Dedifferentiated amniotic fluid mesenchymal stem cell (primary cell): Measurements from ENCODE around the gene PGM2L1.
"Not testable (repeated sequence)": the region's sequence is repeated elsewhere in the genome, so short reads cannot be mapped to it uniquely, and the experiment has no call there.

Experiments used
- DNase-seq: peaks from one replicate; pipeline ENCODE4 v3.0.0-alpha.2; 2016; ENCODE audit errors: extremely low spot score

The PGM2L1 gene

DNA sequence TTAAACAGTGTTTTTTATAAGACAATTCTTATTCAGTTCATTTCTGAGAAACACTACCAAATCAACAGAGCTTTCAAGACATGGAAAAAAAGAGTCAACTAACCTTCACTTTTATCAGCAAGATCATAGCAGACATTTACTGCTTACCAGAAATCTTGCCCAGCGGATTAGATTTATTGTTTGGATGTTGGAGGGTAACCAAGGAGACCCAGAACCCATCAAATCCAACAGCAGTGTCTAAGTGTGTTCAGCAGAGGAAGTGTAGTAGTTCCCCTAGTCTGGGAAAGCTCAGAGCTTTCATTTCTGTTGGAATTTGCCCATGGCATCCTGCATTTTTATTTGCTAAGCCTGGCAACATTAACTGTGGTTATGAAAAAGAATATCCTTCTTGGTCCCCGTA lies 2.4 kb upstream of the PGM2L1 start:
- no peak for DNase-seq

- no peak for DNase-seq
These were observed 561 bp downstream of the PGM2L1 start for GRCh38 chr11:74397501-74398243.

DNA sequence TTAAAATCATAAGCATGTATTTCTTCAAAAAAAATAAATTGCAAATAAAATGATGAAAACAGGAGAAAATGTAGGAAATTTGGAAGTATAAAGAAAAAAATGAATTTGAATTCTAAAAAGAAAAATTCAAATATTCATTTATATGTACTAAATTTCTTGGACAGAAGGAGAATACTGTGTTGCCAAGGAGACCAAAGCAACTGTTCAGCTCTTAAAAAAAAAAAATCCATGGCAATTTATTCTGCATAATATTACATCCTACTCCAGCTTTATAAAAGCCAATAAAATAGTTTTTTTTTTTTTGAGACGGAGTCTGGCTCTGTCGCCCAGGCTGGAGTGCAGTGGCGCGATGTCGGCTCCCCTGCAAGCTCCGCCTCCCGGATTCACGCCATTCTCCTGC lies 6.0 kb downstream of the PGM2L1 start:
- DNase-seq: no peak

GRCh38 chr11:74391193-74391592 lies 7.0 kb downstream of the PGM2L1 start:
- DNase-seq: no peak

DNA sequence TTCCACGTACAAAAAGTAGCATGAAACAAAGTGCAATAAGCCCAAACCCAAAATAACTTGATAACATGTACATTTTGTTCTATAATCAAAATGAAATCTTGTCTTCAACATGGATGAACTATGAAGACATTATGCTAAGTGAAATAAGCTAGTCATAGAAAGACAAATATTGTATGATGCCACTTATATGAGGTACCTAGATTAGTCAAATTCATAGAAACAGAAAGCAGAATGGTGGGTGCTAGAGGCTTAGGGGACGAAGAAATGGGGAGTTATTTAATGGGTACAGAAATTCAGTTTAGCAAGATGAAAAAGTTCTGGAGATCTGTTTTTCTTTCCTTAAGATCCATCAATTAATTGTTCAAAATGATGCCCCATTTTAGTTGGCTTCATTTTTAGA lies 7.5 kb downstream of the PGM2L1 start:
- DNase-seq: no peak

DNA sequence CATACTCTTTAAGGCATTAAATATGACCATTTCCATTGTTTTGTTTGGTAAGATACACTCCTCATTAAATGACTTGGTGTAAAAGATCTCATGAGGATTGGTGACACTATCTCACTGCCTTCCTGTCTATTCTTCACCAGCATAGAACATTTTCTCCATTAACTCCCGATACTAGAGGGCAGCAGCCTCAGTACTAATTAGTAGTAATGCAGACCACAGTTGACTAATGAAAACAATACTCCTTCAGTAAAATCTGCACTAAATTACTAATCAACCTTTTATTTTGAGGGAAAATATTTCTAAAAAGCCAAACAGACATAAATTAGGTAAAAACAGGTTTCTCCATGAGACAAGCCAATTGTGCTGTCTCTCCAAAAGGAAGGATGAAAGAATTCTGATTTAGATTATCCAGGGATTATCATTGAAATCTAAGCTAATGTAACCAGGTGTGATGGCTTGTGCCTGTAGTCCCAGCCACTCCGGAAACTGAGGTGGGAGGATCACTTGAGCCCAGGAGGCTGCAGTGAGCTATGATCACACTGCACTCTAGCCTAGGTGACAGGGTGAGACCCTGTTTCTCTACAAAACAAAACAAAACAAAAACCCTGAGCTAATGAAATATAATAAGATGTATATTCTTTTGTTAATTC lies 9.4 kb downstream of the PGM2L1 start:
- DNase-seq: peak; percentile 57

DNA sequence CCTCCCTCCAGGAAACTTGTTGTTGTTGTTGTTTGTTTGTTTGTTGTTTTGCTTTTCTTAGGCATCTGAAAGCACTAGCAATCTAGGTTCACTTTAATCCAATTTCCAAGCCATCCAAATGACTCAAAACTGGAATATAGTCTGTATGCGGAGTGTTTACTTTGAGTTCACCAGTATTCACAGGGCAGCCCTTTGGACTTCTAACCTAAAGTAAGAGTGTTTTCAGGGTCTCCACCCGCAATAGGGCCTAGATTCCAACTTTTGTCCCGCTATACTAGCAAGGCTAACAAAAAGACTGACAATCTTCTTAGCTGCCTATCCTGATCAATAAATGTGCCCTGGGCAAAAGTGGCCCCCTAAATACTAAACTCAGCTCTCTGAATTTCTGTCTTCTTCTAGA lies 13.6 kb downstream of the PGM2L1 start:
- no peak for DNase-seq

GRCh38 chr11:74380746-74381439 lies 17.3 kb downstream of the PGM2L1 start:
- no peak for DNase-seq

DNA sequence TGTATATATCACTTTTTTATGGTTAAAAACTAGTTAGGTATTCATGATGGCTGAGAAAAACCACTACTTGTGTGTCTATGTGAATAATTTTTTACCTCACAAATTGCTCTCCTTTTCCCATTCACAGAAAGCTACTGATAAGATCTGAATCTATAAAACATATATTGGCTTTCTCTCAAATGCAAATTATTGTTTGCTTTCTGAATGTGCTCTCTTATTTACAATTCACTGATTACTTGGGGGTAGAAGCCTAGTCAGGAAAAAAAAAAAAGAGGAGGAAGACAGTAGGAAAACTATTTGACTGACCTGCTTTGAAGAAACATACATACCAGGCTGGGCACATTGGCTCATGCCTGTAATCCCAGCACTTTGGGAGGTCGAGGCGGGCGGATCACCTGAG lies 20.5 kb downstream of the PGM2L1 start:
- DNase-seq: no peak

- no peak for DNase-seq
These were observed 24.9 kb downstream of the PGM2L1 start for GRCh38 chr11:74373382-74373781.

- DNase-seq: peak; percentile 43
These were observed 26.8 kb downstream of the PGM2L1 start for GRCh38 chr11:74371269-74372052.

DNA sequence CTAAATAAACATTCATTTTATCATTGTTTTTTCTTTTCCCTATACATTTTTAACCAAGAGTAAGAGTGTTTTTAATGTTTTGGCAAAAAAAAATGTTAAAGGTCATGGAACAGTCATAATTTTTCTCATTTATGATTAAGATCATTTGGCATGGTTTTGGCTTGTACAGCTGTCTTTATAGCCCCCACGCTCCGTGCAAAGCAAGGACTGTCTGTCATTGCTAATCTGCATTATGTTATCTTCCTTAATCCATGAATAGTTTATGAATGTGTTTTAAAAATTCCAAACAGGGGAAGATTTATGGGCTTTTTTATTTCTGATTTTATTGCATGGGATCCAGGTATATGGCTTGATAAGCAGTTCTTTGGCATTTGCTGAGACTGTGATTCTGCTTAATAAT lies 28.1 kb downstream of the PGM2L1 start:
- DNase-seq: no peak

DNA sequence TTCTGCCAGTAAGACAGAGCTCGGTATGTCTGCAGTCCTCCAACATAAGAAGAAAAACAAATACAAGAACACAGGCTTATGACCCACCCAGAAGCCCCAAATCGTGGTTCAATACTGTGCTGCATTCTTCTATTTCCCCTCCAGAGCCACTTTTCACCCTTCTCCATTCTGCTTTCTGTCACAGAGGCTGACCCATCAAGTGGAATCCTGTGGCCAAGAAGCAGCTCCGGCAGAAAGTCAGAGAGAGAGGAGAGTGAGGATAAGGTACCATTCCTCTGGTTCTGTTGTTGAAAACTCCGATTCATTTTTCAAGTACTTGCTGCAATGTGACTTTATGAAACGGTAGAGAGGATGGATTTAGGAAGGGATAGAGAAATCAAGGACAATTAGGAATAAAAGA lies 30.4 kb downstream of the PGM2L1 start:
- DNase-seq: no peak

- peak; percentile 45 for DNase-seq
These were observed 31.7 kb downstream of the PGM2L1 start for GRCh38 chr11:74366576-74366975.

DNA sequence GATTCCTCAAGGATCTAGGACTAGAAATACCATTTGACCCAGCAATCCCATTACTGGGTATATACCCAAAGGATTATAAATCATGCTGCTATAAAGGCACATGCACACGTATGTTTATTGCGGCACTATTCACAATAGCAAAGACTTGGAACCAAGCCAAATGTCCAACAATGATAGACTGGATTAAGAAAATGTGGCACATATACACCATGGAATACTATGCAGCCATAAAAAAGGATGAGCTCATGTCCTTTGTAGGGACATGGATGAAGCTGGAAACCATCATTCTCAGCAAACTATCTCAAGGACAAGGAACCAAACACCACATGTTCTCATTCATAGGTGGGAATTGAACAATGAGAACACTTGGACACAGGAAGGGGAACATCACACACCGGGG lies 32.4 kb downstream of the PGM2L1 start:
- DNase-seq: not testable (repeated sequence)

- no peak for DNase-seq
These were observed 40.8 kb downstream of the PGM2L1 start for GRCh38 chr11:74357449-74357848.

GRCh38 chr11:74355626-74356025 lies 42.6 kb downstream of the PGM2L1 start:
- no peak for DNase-seq

- DNase-seq: peak; percentile 38
These were observed 44.2 kb downstream of the PGM2L1 start for GRCh38 chr11:74354036-74354435.

- no peak for DNase-seq
These were observed 50.9 kb downstream of the PGM2L1 start for GRCh38 chr11:74347381-74347780.

GRCh38 chr11:74345420-74345819 lies 52.8 kb downstream of the PGM2L1 start:
- no peak for DNase-seq

DNA sequence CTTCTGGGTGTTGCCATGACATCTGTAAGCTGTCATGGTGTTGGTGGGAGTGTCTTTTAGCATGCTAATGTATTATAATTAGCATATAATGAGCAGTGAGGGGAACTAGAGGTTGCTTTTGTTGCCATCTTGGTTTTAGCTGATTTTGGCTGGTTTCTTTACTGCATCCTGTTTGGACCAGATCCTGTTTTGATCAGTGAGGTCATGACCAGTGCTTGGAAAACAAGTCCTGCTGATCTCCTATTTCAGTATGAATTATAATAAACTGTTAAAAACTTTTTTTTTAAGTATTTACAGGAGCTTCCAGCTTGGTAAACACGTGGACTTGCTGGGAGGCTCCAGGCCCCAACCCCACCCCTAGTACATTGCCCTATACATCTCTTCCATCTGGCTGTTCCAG lies 56.3 kb downstream of the PGM2L1 start:
- DNase-seq: no peak

DNA sequence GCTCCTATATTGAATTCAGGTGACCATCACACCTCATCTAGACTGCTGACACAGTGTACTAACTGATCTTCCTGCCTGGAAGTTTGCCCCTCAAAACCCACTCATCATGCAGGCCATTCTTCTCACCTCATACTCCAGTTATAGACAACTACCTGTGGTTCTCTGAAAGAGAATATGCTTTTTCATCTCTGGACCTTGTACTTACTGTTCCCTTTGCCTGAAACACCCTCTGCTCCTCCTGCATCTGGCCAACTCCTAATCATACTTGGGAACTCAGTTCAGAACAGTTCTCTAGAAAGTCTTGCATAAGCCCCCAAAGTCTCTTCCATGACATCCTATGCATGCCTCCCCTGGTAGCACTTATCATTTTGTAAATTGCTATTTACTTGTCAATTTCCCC lies 58.6 kb downstream of the PGM2L1 start:
- DNase-seq: no peak
